A549 (cell line): ENCODE results near the gene TMSB4X.

ENCODE experiments used
- BCL3 ChIP-seq: fragments of >200 bp; sonication (Bioruptor Twin); formaldehyde crosslinking; IDR thresholded peaks from 3 replicates; pipeline ENCODE4 v1.6.1; 2016
- CHD2 ChIP-seq: fragments of 150-350 bp; IDR thresholded peaks from 2 replicates; pipeline ENCODE4 v1.6.1; 2014; ENCODE audit warnings: low read length; ENCODE audit not compliant: partially characterized antibody
- EP300 ChIP-seq, 2 experiments: fragments of >200 bp; sonication (Bioruptor Twin); formaldehyde crosslinking; IDR thresholded peaks; 2 replicates in 1 of 2; 3 replicates in 1 of 2; pipeline ENCODE4 v1.6.1; 2016 to 2017
- HMGXB4 ChIP-seq: fragments of 250-450 bp; sonication (Bioruptor Pico); IDR thresholded peaks from 2 replicates; pipeline ENCODE4 v1.5.0; 2021; ENCODE audit warnings: mild to moderate bottlenecking, moderate library complexity, borderline replicate concordance
- POLR2A ChIP-seq: IDR thresholded peaks from 2 replicates; pipeline ENCODE4 v1.6.1; 2012; ENCODE audit warnings: mild to moderate bottlenecking, low read length
- TP53 ChIP-seq: fragments of 250-450 bp; sonication (Bioruptor Pico); IDR thresholded peaks from 2 replicates; pipeline ENCODE4 v1.5.0; 2021; ENCODE audit warnings: mild to moderate bottlenecking, moderate library complexity
- TF ChIP-seq, protein P1 (sequence below): fragments of >200 bp; sonication (Bioruptor Twin); formaldehyde crosslinking; IDR thresholded peaks from 3 replicates; pipeline ENCODE4 v1.5.1; 2016
- TF ChIP-seq, protein P2 (sequence below): IDR thresholded peaks from 2 replicates; pipeline ENCODE4 v1.6.1; 2012

GRCh38 chrX:12972243-12972642 lies 2.7 kb upstream of the TMSB4X start:
- TF ChIP-seq, protein P1, sequence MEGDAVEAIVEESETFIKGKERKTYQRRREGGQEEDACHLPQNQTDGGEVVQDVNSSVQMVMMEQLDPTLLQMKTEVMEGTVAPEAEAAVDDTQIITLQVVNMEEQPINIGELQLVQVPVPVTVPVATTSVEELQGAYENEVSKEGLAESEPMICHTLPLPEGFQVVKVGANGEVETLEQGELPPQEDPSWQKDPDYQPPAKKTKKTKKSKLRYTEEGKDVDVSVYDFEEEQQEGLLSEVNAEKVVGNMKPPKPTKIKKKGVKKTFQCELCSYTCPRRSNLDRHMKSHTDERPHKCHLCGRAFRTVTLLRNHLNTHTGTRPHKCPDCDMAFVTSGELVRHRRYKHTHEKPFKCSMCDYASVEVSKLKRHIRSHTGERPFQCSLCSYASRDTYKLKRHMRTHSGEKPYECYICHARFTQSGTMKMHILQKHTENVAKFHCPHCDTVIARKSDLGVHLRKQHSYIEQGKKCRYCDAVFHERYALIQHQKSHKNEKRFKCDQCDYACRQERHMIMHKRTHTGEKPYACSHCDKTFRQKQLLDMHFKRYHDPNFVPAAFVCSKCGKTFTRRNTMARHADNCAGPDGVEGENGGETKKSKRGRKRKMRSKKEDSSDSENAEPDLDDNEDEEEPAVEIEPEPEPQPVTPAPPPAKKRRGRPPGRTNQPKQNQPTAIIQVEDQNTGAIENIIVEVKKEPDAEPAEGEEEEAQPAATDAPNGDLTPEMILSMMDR = no peak
- TF ChIP-seq, protein P2, sequence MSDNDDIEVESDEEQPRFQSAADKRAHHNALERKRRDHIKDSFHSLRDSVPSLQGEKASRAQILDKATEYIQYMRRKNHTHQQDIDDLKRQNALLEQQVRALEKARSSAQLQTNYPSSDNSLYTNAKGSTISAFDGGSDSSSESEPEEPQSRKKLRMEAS = no peak
- TF ChIP-seq HMGXB4 (CRISPR knock-in tag) (no peak), TP53 (CRISPR knock-in tag) (no peak), EP300 (IDR thresholded peaks at IDR 0.05) (no peak), POLR2A (no peak), BCL3 (no peak), CHD2 (no peak)
